Smooth muscle cell (in vitro differentiated cells): Measurements from ENCODE around the gene SLC22A4. TPM values are rescaled to one million over a fixed set of nuclear protein-coding genes. Genes with fewer than 3 reads are reported as not detected.

Experiments used
- DNase-seq: peaks from one replicate; lab custom pipeline; 2025; ENCODE audit not compliant: unreplicated experiment; lab: John Stamatoyannopoulos, UW
- H2AFZ ChIP-seq: fragments of 200-600 bp; sonication (generic); 2 replicates; pipeline ENCODE4 v1.6.0; 2016; ENCODE audit warnings: antibody characterized with exemption, low read depth, mild to moderate bottlenecking
- H3F3A ChIP-seq: fragments of 200-600 bp; sonication (generic); 2 replicates; pipeline ENCODE4 v1.6.0; 2017; ENCODE audit warnings: antibody characterized with exemption, low read depth
- H3K27ac ChIP-seq: fragments of 200-600 bp; sonication (generic); 2 replicates; pipeline ENCODE4 v1.5.1; 2016; ENCODE audit warnings: low read depth, mild to moderate bottlenecking
- H3K27me3 ChIP-seq: fragments of 200-600 bp; sonication (generic); 2 replicates; pipeline ENCODE4 v1.6.1; 2016; ENCODE audit warnings: low read depth, mild to moderate bottlenecking
- H3K36me3 ChIP-seq: fragments of 200-600 bp; sonication (generic); 2 replicates; pipeline ENCODE4 v1.5.1; 2016; ENCODE audit warnings: low read depth
- H3K4me1 ChIP-seq: fragments of 200-600 bp; sonication (generic); 2 replicates; pipeline ENCODE4 v1.5.1; 2016; ENCODE audit warnings: low read depth
- H3K4me2 ChIP-seq: fragments of 200-600 bp; sonication (generic); 2 replicates; pipeline ENCODE4 v1.6.0; 2016; ENCODE audit warnings: mild to moderate bottlenecking
- H3K4me3 ChIP-seq: fragments of 200-600 bp; sonication (generic); 2 replicates; pipeline ENCODE4 v1.5.1; 2016; ENCODE audit warnings: mild to moderate bottlenecking
- H3K79me2 ChIP-seq: fragments of 200-600 bp; sonication (generic); 2 replicates; pipeline ENCODE4 v1.6.0; 2016; ENCODE audit warnings: low read depth, mild to moderate bottlenecking
- H3K9ac ChIP-seq: fragments of 200-600 bp; sonication (generic); 2 replicates; pipeline ENCODE4 v1.6.0; 2016; ENCODE audit warnings: low read depth
- H3K9me3 ChIP-seq: fragments of 200-600 bp; sonication (generic); replicated peaks from 2 replicates; pipeline ENCODE4 v1.5.1; 2016; ENCODE audit warnings: low read depth
- H4K20me1 ChIP-seq: fragments of 200-600 bp; sonication (generic); 2 replicates; pipeline ENCODE4 v1.6.0; 2016; ENCODE audit warnings: low read depth
- WGBS: methylation state at CpG from one replicate; pipeline ENCODE4 v1.1.7; 2016; ENCODE audit warnings: low lambda C conversion rate; 5-methylcytosine and 5-hydroxymethylcytosine counted together
- polyA plus RNA-seq: library from polyadenylated mRNA; unstranded; fragments of >200 nt; fragmentation: Nextera tagmentation; extraction: Ambion mirVana; gene quantifications from 2 replicates; pipeline ENCODE4 v1.2.1, GENCODE V29; 2016
- total RNA-seq: library from RNA; depleted of rRNA; stranded (reverse); fragments of >200 nt; gene quantifications from 2 replicates; pipeline ENCODE4 v1.2.3, GENCODE V29; 2014
- TF ChIP-seq, protein P1 (sequence below): fragments of 200-600 bp; sonication (generic); IDR thresholded peaks from 2 replicates; pipeline ENCODE4 v1.5.1; 2017; ENCODE audit warnings: borderline replicate concordance, mild to moderate bottlenecking, antibody characterized with exemption; ENCODE audit not compliant: insufficient read depth, poor library complexity, severe bottlenecking

SLC22A4 gene
- total and polyA plus RNA-seq, 2 experiments from 2014 or later, result 3.1 to 3.8 TPM

DNA sequence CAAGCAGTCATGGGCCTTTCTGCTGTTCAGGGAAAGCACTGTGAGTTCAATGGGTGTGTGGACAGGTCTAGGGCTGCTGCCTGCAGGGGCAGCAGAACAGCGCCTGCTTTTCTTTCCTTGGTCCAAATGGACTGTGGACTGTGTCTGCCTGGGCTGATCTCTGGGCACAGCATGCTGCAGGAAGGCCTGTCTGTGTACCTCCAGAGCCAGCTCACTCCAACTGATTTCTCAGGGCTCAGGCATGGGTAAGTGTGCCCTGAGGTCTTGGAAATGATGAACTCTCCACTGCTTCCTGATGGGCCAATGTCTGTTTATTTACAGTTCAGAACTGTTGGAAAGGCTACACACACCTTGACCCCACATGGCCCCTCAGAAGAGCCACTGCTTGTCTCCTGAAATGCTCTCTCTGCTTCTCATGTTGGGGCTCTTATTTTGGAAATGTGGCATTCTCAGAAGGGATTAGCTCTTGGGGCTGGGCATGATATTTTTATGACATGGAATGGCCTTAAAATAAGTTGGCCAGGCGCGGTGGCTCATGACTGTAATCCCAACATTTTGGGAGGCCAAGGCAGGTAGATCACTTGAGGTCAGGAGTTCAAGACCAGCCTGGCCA, 27.0 kb downstream of the SLC22A4 start:
- H3K79me2 ChIP-seq, result no peaks in the 10 kb centered on the region
- H3K27ac ChIP-seq, result no peak overlapping the region
- H3K9ac ChIP-seq, result no peak overlapping the region
- no peaks in the 10 kb centered on the region for H3K9me3 ChIP-seq
- TF ChIP-seq, protein P1, sequence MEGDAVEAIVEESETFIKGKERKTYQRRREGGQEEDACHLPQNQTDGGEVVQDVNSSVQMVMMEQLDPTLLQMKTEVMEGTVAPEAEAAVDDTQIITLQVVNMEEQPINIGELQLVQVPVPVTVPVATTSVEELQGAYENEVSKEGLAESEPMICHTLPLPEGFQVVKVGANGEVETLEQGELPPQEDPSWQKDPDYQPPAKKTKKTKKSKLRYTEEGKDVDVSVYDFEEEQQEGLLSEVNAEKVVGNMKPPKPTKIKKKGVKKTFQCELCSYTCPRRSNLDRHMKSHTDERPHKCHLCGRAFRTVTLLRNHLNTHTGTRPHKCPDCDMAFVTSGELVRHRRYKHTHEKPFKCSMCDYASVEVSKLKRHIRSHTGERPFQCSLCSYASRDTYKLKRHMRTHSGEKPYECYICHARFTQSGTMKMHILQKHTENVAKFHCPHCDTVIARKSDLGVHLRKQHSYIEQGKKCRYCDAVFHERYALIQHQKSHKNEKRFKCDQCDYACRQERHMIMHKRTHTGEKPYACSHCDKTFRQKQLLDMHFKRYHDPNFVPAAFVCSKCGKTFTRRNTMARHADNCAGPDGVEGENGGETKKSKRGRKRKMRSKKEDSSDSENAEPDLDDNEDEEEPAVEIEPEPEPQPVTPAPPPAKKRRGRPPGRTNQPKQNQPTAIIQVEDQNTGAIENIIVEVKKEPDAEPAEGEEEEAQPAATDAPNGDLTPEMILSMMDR, result no peak
- no peaks in the 10 kb centered on the region for H3K36me3 ChIP-seq
- no peak overlapping the region for H2AFZ ChIP-seq
- no peaks in the 10 kb centered on the region for H3K27me3 ChIP-seq
- no peaks in the 10 kb centered on the region for H4K20me1 ChIP-seq
- WGBS, result 91% methylated on average over 3 of the region's 3 CpGs
- H3K4me1 ChIP-seq, result no peaks in the 10 kb centered on the region
- no peak for DNase-seq
- no peaks in the 10 kb centered on the region for H3F3A ChIP-seq
- H3K4me3 ChIP-seq, result no peak overlapping the region
- no peak overlapping the region for H3K4me2 ChIP-seq

DNA sequence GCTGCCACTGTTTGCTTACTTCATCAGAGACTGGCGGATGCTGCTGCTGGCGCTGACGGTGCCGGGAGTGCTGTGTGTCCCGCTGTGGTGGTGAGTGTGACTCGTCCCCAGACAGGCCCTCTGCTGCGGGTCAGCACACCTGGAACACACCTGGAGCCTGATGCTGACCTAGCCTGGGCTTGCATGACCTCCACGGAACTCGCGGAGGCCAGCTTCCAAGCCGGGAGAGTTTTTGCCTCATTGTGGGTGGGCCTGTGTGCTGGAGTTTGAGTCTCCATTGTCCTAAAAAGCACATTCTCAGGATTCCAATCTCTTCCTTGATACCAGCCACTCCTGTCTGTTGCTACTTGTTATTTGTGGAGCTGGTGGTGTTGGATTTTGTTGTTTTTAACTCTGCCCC, 28.1 kb downstream of the SLC22A4 start:
- H3K4me2 ChIP-seq, result no peak overlapping the region
- 41% methylated on average over 11 of the region's 11 CpGs for WGBS
- no peak for DNase-seq
- H3K4me1 ChIP-seq, result no peaks in the 10 kb centered on the region
- H3K27ac ChIP-seq, result no peak overlapping the region
- no peaks in the 10 kb centered on the region for H3K27me3 ChIP-seq
- no peak overlapping the region for H2AFZ ChIP-seq
- H3K4me3 ChIP-seq, result no peak overlapping the region
- no peaks in the 10 kb centered on the region for H3F3A ChIP-seq
- no peaks in the 10 kb centered on the region for H3K79me2 ChIP-seq
- no peaks in the 10 kb centered on the region for H4K20me1 ChIP-seq
- TF ChIP-seq, protein P1, result no peak
- no peaks in the 10 kb centered on the region for H3K9me3 ChIP-seq
- H3K9ac ChIP-seq, result no peak overlapping the region
- no peaks in the 10 kb centered on the region for H3K36me3 ChIP-seq

DNA sequence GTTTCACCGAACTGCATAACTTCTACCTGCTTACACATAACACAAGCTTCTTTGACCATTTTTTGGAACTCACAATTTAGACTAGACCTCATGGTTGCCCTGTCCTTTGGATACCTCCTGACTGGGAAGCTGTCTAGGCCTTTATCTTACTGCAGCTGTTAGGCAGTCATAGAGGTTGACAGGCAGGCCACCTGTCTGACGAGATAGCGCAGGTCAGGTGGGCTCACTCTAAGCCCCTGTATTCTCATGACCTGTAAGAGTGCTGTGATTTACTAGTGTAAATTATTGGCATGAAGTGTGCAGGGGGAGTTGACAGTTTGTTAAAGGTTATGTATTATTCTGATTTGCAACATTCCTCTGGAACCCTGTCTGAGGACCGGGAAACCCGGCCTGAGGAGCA, 29.0 kb downstream of the SLC22A4 start:
- 84% methylated on average over 5 of the region's 5 CpGs for WGBS
- H3K9ac ChIP-seq, result no peak overlapping the region
- H3K36me3 ChIP-seq, result no peaks in the 10 kb centered on the region
- no peak overlapping the region for H2AFZ ChIP-seq
- H3K9me3 ChIP-seq, result no peaks in the 10 kb centered on the region
- TF ChIP-seq, protein P1, result no peak
- no peak overlapping the region for H3K4me3 ChIP-seq
- H3K4me2 ChIP-seq, result no peak overlapping the region
- no peak overlapping the region for H3K27ac ChIP-seq
- H4K20me1 ChIP-seq, result no peaks in the 10 kb centered on the region
- no peak for DNase-seq
- H3K79me2 ChIP-seq, result no peaks in the 10 kb centered on the region
- H3F3A ChIP-seq, result no peaks in the 10 kb centered on the region
- no peaks in the 10 kb centered on the region for H3K27me3 ChIP-seq
- no peaks in the 10 kb centered on the region for H3K4me1 ChIP-seq

DNA sequence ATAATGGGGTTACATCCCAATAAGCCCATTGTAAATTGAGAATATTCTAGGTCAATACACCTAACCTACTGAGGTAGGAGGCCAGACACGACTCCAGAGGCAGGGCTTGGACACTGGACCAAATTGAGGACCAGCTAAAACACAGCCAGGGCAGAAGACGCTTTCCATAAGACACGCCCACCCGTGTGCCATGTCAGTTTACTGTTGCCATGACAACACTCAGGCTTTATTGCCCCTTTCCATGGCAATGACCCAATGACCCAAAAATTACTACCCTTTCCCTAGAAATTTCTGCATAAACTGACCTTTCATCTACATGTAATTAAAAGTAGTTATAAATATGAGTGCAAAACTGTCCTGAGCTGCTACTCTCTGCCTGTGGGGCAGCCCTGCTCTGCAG, 31.5 kb downstream of the SLC22A4 start:
- TF ChIP-seq, protein P1, result no peak
- DNase-seq, result no peak
- WGBS, result 85% methylated on average over 4 of the region's 4 CpGs

More for the DNA sequence above, 31.5 kb downstream of the SLC22A4 start:
- no peaks in the 10 kb centered on the region for H3K27me3 ChIP-seq
- no peaks in the 10 kb centered on the region for H4K20me1 ChIP-seq
- no peak overlapping the region for H3K4me3 ChIP-seq
- H3K36me3 ChIP-seq, result no peaks in the 10 kb centered on the region
- H3K27ac ChIP-seq, result no peak overlapping the region
- H3K79me2 ChIP-seq, result no peaks in the 10 kb centered on the region
- no peak overlapping the region for H3K9ac ChIP-seq
- no peak overlapping the region for H3K4me2 ChIP-seq
- no peaks in the 10 kb centered on the region for H3K4me1 ChIP-seq
- H2AFZ ChIP-seq, result no peak overlapping the region
- no peaks in the 10 kb centered on the region for H3F3A ChIP-seq
- no peaks in the 10 kb centered on the region for H3K9me3 ChIP-seq
